OCI-M2 (cell line): Measurements from ENCODE around the gene FOXD4.
"Not testable (repeated sequence)": the region's sequence is repeated elsewhere in the genome, so short reads cannot be mapped to it uniquely, and the experiment has no call there.

Experiments
- DNase-seq: peaks from one replicate; lab custom pipeline; 2025; ENCODE audit not compliant: unreplicated experiment; lab: John Stamatoyannopoulos, UW

Gene FOXD4

DNA sequence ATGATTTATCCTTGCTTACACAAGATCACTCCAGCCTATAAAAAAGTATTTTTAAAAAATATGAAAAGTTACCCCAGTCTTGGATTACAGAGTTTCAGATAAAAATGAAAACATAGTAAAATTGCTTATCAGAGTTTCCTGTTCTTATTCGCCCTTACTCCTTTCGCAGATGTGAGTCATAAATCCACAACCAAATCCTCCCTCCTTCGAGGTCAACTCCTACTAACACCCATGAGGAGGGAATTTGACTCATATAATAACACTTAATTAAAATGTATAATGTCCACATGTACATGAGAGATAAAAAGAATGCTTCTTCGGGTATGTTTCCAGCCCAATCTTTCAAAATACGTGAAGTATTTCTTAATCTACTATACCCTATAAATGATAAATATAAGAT, 23.9 kb downstream of the FOXD4 start:
- DNase-seq: not testable (repeated sequence)

- not testable (repeated sequence) for DNase-seq
Observed at GRCh38 chr9:93909-94308, 24.3 kb downstream of the FOXD4 start.

GRCh38 chr9:90851-91250, 27.4 kb downstream of the FOXD4 start:
- not testable (repeated sequence) for DNase-seq

- not testable (repeated sequence) for DNase-seq
Observed at GRCh38 chr9:88396-89037, 29.7 kb downstream of the FOXD4 start.

GRCh38 chr9:87860-88259, 30.4 kb downstream of the FOXD4 start:
- DNase-seq: not testable (repeated sequence)

GRCh38 chr9:87105-87504, 31.1 kb downstream of the FOXD4 start:
- not testable (repeated sequence) for DNase-seq

DNA sequence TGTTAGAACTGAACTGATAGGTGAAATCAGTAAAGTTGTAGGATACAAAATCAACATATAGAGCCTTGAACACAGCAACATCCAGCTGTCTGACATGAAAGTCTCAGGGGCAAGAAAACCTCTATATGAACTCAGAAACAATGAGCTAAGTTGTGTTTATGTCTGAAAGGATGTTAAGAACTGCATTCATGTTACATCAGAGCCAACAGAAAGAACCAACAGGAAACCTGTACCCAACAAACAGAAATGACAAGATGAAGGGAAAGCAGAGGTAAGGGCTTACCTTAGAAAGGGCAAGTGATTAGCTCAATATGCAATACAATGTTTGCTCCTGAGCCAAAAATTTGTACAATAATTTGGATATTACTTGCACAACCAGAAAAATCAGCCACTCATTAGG, 31.5 kb downstream of the FOXD4 start:
- DNase-seq: not testable (repeated sequence)

DNA sequence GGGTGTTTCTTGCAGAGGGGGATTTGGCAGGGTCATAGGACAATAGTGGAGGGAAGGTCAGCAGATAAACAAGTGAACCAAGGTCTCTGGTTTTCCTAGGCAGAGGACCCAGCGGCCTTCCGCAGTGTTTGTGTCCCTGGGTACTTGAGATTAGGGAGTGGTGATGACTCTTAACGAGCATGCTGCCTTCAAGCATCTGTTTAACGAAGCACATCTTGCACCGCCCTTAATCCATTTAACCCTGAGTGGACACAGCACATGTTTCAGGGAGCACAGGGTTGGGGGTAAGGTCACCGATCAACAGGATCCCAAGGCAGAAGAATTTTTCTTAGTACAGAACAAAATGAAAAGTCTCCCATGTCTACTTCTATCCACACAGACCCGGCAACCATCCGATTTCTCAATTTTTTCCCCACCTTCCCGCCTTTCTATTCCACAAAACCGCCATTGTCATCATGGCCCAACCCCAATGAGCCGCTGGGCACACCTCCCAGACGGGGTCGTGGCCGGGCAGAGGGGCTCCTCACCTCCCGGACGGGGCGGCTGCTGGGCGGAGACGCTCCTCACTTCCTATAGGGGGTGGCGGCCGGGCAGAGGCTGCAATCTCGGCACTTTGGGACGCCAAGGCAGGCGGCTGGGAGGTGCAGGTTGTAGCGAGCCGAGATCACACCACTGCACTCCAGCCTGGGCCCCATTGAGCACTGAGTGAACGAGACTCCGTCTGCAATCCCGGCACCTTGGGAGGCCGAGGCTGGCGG, 35.1 kb downstream of the FOXD4 start:
- not testable (repeated sequence) for DNase-seq

GRCh38 chr9:78333-78732, 39.9 kb downstream of the FOXD4 start:
- DNase-seq: not testable (repeated sequence)

GRCh38 chr9:76389-76788, 41.8 kb downstream of the FOXD4 start:
- DNase-seq: not testable (repeated sequence)

- not testable (repeated sequence) for DNase-seq
Observed at GRCh38 chr9:73900-74525, 44.2 kb downstream of the FOXD4 start.

DNA sequence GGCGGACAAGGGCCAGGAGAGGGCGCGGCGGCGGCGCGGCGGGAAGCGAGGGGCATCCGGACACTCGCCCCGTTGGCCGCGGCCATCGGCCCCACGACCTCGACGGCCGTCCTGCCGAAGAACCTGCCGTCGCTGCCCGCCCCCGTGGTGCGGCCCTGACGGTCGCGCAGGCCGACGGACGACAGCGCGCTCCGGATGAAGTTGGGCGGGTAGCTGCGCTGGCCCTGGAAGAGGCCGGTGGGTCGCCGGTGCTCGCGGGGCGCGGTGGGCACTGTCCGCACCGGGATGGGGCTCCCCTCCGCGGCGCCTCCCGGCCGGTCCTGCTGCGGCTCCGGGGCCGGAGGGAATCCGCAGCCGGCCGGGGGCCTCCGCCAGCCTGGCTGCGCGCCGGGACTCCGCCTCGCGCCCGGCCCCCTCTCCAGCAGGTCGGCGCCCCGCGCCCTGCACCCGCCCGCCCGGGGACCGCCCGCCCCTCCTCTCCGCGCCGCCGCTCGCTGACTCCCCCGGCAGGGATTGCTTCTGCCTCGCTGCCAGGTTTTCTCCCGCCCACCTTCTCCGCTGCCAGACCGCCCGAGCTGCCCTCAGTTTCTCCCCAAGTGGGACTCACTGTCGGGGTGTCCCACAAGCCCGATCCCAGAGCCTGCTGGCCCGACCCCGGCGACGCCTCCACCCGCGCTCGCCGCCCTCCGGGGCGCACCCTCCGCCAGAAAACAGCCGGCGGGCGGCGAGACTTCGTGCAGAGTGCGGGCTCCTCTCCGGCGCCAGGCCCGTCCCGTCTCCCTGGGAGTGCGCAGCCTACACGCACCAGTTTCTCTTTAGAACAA, 44.9 kb downstream of the FOXD4 start:
- not testable (repeated sequence) for DNase-seq
